HUDEP-2 (cell line): ENCODE results near the gene PNPLA1.
A peak's percentile ranks its signal among the peaks of the same experiment; 100 is the strongest.
"Not testable (repeated sequence)": the region's sequence is repeated elsewhere in the genome, so short reads cannot be mapped to it uniquely, and the experiment has no call there.

ENCODE experiments used
- DNase-seq, 76 experiments: peaks; one replicate each; lab custom pipeline; 2025; ENCODE audit not compliant: unreplicated experiment in 76 of 76; lab: John Stamatoyannopoulos, UW

PNPLA1 gene

GRCh38 chr6:36333171-36333895 is 63.5 kb downstream of the PNPLA1 start:
- DNase-seq = no peak

- DNase-seq = no peak
Observed at GRCh38 chr6:36333931-36334725, 64.3 kb downstream of the PNPLA1 start.

GRCh38 chr6:36334832-36335459 is 65.1 kb downstream of the PNPLA1 start:
- DNase-seq = no peak

- no peak for DNase-seq
Observed at GRCh38 chr6:36335465-36336207, 65.8 kb downstream of the PNPLA1 start.

- DNase-seq = no peak
Observed at GRCh38 chr6:36336208-36336710, 66.4 kb downstream of the PNPLA1 start.

GRCh38 chr6:36336779-36337241 is 67.0 kb downstream of the PNPLA1 start, which contains the start of gene BNIP5:
Gene BNIP5 (minus strand): TSS chr6:36336888. CDS start chr6:36330690, 6,198 bp downstream.
- no peak for DNase-seq

GRCh38 chr6:36337814-36338213 is 68.0 kb downstream of the PNPLA1 start:
- DNase-seq = no peak

GRCh38 chr6:36338223-36338622 is 68.4 kb downstream of the PNPLA1 start:
- not testable (repeated sequence) for DNase-seq

- DNase-seq = no peak
Observed at GRCh38 chr6:36339146-36339545, 69.3 kb downstream of the PNPLA1 start.

GRCh38 chr6:36340306-36340617 is 70.4 kb downstream of the PNPLA1 start:
- no peak for DNase-seq

- DNase-seq = peak in 60 of 76 experiments; percentile 20 to 79 (median 58)
Observed at GRCh38 chr6:36340618-36341454, 71.0 kb downstream of the PNPLA1 start.

GRCh38 chr6:36343109-36343680 is 73.3 kb downstream of the PNPLA1 start:
- no peak for DNase-seq

- peak in 3 of 76 experiments; percentile 7 to 28 (median 18) for DNase-seq
Observed at GRCh38 chr6:36345681-36346466, 76.0 kb downstream of the PNPLA1 start.

GRCh38 chr6:36346486-36347273 is 76.8 kb downstream of the PNPLA1 start:
- DNase-seq = no peak

- peak in 68 of 76 experiments; percentile 16 to 96 (median 64) for DNase-seq
Observed at GRCh38 chr6:36347621-36348020, 77.8 kb downstream of the PNPLA1 start.

GRCh38 chr6:36349240-36349639 is 79.4 kb downstream of the PNPLA1 start:
- peak in 6 of 76 experiments; percentile 8 to 32 (median 14) for DNase-seq

GRCh38 chr6:36350082-36350481 is 80.2 kb downstream of the PNPLA1 start:
- no peak for DNase-seq
